ENCODE data around the gene COQ4.

- TF ChIP-seq CTCF (conservative IDR thresholded peaks at IDR 0.05; ENCODE audit: low read depth, low read length) (no peak), EZH2 (IDR thresholded peaks at IDR 0.05; ENCODE audit: borderline replicate concordance, low read depth, low read length, poor library complexity, severe bottlenecking) (no peak)
These were observed 18.2 kb downstream of the COQ4 start for GRCh38 chr9:128340691-128341434.
